ENCODE results near the gene SMIM36. TPM values are rescaled to one million over a fixed set of nuclear protein-coding genes. Genes with fewer than 3 reads are reported as not detected.
A peak's percentile ranks its signal among the peaks of the same experiment; 100 is the strongest.
"Not testable (repeated sequence)": the region's sequence is repeated elsewhere in the genome, so short reads cannot be mapped to it uniquely, and the experiment has no call there.

Gene SMIM36
- polyA plus RNA-seq, 3 donors from 2014 or later, result not detected

- H3K4me1 Mint-ChIP-seq, result peaks cover 61 to 72% of the 10 kb centered on the region in 2 donors
- no peak for DNase-seq
- H3K27me3 Mint-ChIP-seq (ENCODE audit: low read depth in 3 of 3), result peaks cover 2 to 7% (median 3%) of the 10 kb centered on the region in 3 donors
- H3K9me3 Mint-ChIP-seq, result no peaks in the 10 kb centered on the region
- no peak overlapping the region for H3K4me3 Mint-ChIP-seq
- peak overlapping the region in 4 of 6 donors; percentile 26 to 61 (median 58) for H3K27ac Mint-ChIP-seq
- H3K36me3 Mint-ChIP-seq, result peaks cover 0 to 8% (median 6%) of the 10 kb centered on the region in 3 donors
These were observed 94.7 kb downstream of the SMIM36 start for GRCh38 chr17:55416470-55417052.

GRCh38 chr17:55416000-55416399 is 95.3 kb downstream of the SMIM36 start:
- peaks cover 2 to 7% (median 3%) of the 10 kb centered on the region in 3 donors for H3K27me3 Mint-ChIP-seq (ENCODE audit: low read depth in 3 of 3)
- DNase-seq, result no peak
- H3K4me3 Mint-ChIP-seq, result no peak overlapping the region
- H3K4me1 Mint-ChIP-seq, result peaks cover 61 to 72% of the 10 kb centered on the region in 2 donors
- H3K27ac Mint-ChIP-seq, result no peak overlapping the region
- H3K9me3 Mint-ChIP-seq, result no peaks in the 10 kb centered on the region
- H3K36me3 Mint-ChIP-seq, result peaks cover 4 to 13% (median 10%) of the 10 kb centered on the region in 3 donors

GRCh38 chr17:55414983-55415382 is 96.3 kb downstream of the SMIM36 start:
- H3K27ac Mint-ChIP-seq, result peak overlapping the region in 5 of 6 donors; percentile 69 to 91 (median 81)

GRCh38 chr17:55413825-55414489 is 97.3 kb downstream of the SMIM36 start:
- peaks cover 8 to 29% (median 18%) of the 10 kb centered on the region in 3 donors for H3K36me3 Mint-ChIP-seq
- H3K27ac Mint-ChIP-seq, result peak overlapping the region; percentile 69 to 91 (median 80)
- DNase-seq, result peak; percentile 73 to 78 (median 77)

More at GRCh38 chr17:55414983-55415382, 96.3 kb downstream of the SMIM36 start:
- Mint-ChIP-seq H3K27me3 (ENCODE audit: low read depth in 3 of 3) (peaks cover 0 to 4% (median 2%) of the 10 kb centered on the region in 3 donors), H3K9me3 (no peaks in the 10 kb centered on the region), H3K4me3 (peak overlapping the region in 2 of 5 donors; percentile 62 to 67), H3K36me3 (peaks cover 8 to 21% (median 12%) of the 10 kb centered on the region in 3 donors), H3K4me1 (peaks cover 52 to 62% of the 10 kb centered on the region in 2 donors)
- DNase-seq, result no peak

GRCh38 chr17:55411463-55411855 is 99.8 kb downstream of the SMIM36 start:
- Mint-ChIP-seq H3K4me3 (no peak overlapping the region), H3K9me3 (no peaks in the 10 kb centered on the region), H3K36me3 (peaks cover 12 to 43% (median 32%) of the 10 kb centered on the region in 3 donors), H3K4me1 (peaks cover 24 to 27% of the 10 kb centered on the region in 2 donors), H3K27ac (no peak overlapping the region), H3K27me3 (ENCODE audit: low read depth in 3 of 3) (peaks cover 0 to 4% (median 4%) of the 10 kb centered on the region in 3 donors)
- no peak for DNase-seq

More at GRCh38 chr17:55413825-55414489, 97.3 kb downstream of the SMIM36 start:
- Mint-ChIP-seq H3K27me3 (ENCODE audit: low read depth in 3 of 3) (peaks cover 0 to 4% (median 2%) of the 10 kb centered on the region in 3 donors), H3K4me1 (peaks cover 42 to 52% of the 10 kb centered on the region in 2 donors), H3K4me3 (peak overlapping the region; percentile 15 to 67 (median 49)), H3K9me3 (no peaks in the 10 kb centered on the region)

- no peak overlapping the region for H3K27ac Mint-ChIP-seq
- DNase-seq, result no peak
- H3K27me3 Mint-ChIP-seq (ENCODE audit: low read depth in 3 of 3), result peaks cover 0 to 4% (median 4%) of the 10 kb centered on the region in 3 donors
- no peaks in the 10 kb centered on the region for H3K9me3 Mint-ChIP-seq
- peaks cover 12 to 44% (median 32%) of the 10 kb centered on the region in 3 donors for H3K36me3 Mint-ChIP-seq
- no peak overlapping the region for H3K4me3 Mint-ChIP-seq
- peaks cover 24 to 25% of the 10 kb centered on the region in 2 donors for H3K4me1 Mint-ChIP-seq
These were observed 100.4 kb downstream of the SMIM36 start for GRCh38 chr17:55410722-55411462.

- no peaks in the 10 kb centered on the region for H3K9me3 Mint-ChIP-seq
- H3K27ac Mint-ChIP-seq, result no peak overlapping the region
- peaks cover 0 to 2% (median 1%) of the 10 kb centered on the region in 3 donors for H3K27me3 Mint-ChIP-seq (ENCODE audit: low read depth in 3 of 3)
- peaks cover 16 to 52% (median 32%) of the 10 kb centered on the region in 3 donors for H3K36me3 Mint-ChIP-seq
- peaks cover 13 to 14% of the 10 kb centered on the region in 2 donors for H3K4me1 Mint-ChIP-seq
- H3K4me3 Mint-ChIP-seq, result no peak overlapping the region
- no peak for DNase-seq
These were observed 102.0 kb downstream of the SMIM36 start for GRCh38 chr17:55409030-55409800.

GRCh38 chr17:55407641-55408566 is 103.3 kb downstream of the SMIM36 start:
- no peaks in the 10 kb centered on the region for H3K9me3 Mint-ChIP-seq
- DNase-seq, result no peak
- H3K27me3 Mint-ChIP-seq (ENCODE audit: low read depth in 3 of 3), result peaks cover 0 to 2% (median 0%) of the 10 kb centered on the region in 3 donors
- H3K4me3 Mint-ChIP-seq, result no peak overlapping the region
- peaks cover 0 to 3% of the 10 kb centered on the region in 2 donors for H3K4me1 Mint-ChIP-seq
- peaks cover 24 to 59% (median 38%) of the 10 kb centered on the region in 3 donors for H3K36me3 Mint-ChIP-seq
- H3K27ac Mint-ChIP-seq, result peak overlapping the region in 3 of 6 donors; percentile 25 to 39 (median 32)

- H3K4me1 Mint-ChIP-seq, result peaks cover 0 to 3% of the 10 kb centered on the region in 2 donors
- H3K27me3 Mint-ChIP-seq (ENCODE audit: low read depth in 3 of 3), result peaks cover 0 to 2% (median 0%) of the 10 kb centered on the region in 3 donors
- DNase-seq, result no peak
- H3K4me3 Mint-ChIP-seq, result no peak overlapping the region
- H3K36me3 Mint-ChIP-seq, result peaks cover 24 to 50% (median 31%) of the 10 kb centered on the region in 3 donors
- peak overlapping the region in 1 of 6 donors; percentile 25 for H3K27ac Mint-ChIP-seq
- no peaks in the 10 kb centered on the region for H3K9me3 Mint-ChIP-seq
These were observed 105.7 kb downstream of the SMIM36 start for GRCh38 chr17:55405600-55405999.

- not testable (repeated sequence) for H3K4me1 Mint-ChIP-seq; H3K27ac Mint-ChIP-seq; DNase-seq; H3K9me3 Mint-ChIP-seq; H3K27me3 Mint-ChIP-seq (ENCODE audit: low read depth in 3 of 3); H3K4me3 Mint-ChIP-seq
- H3K36me3 Mint-ChIP-seq, result peaks cover 25 to 51% (median 30%) of the 10 kb centered on the region in 3 donors
These were observed 107.1 kb downstream of the SMIM36 start for GRCh38 chr17:55404197-55404596.

GRCh38 chr17:55402374-55402773 is 108.9 kb downstream of the SMIM36 start:
- Mint-ChIP-seq H3K4me1 (peaks cover 0 to 1% of the 10 kb centered on the region in 2 donors), H3K27me3 (ENCODE audit: low read depth in 3 of 3) (peaks cover 0 to under 1% (median 0%) of the 10 kb centered on the region in 3 donors), H3K9me3 (no peaks in the 10 kb centered on the region), H3K36me3 (peaks cover 29 to 51% (median 30%) of the 10 kb centered on the region in 3 donors), H3K4me3 (no peak overlapping the region), H3K27ac (no peak overlapping the region)
- DNase-seq, result no peak
